Measurements from ENCODE around the gene L3HYPDH. TPM values are rescaled to one million over a fixed set of nuclear protein-coding genes. Genes with fewer than 3 reads are reported as not detected.

The L3HYPDH gene
- total RNA-seq = 62.0 TPM

DNA sequence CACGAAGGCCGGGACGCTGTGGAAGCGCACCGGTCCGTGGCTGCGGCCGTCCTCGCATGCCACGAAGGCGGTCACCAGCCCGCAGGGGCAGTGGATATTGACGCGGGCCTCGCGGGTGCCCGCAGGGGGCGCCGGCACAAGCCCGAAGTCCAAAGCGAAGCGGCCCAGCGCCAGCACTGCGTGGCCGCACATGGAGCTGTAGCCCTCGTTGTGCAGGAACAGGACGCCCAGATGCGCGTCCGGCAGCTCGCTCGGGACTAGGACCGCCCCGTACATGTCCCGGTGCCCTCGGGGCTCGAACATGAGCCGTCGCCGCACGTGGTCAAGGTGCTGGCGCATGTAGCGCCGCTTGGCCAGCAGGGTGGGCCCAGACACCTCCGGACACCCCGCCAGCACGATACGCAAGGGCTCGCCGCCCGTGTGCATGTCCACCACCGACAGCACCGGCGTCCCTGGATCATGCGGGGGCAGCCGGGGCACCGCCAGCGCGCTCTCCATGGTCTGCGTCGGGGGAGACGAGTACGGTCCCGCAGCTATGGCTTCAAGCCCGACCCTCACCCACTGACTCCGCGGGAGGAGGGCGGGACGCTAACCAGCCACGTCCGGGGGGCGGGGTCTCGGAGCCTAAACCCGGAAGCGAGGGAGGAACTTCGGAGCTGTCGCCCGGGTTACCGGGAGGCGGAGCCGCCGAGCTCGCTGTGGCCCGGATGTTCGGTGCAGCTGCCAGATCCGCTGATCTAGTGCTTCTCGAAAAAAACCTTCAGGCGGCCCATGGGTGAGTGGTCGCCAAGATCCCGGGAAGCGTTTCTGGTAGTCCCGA, at the start of gene L3HYPDH, which contains the start of gene JKAMP:
L3HYPDH (minus strand) TSS at position 590 of the 820 bp plus-strand sequence; CDS start at position 498, 92 bp downstream.
JKAMP (plus strand) TSS at position 699 of the 820 bp plus-strand sequence; CDS start at position 772, 73 bp downstream.

DNA sequence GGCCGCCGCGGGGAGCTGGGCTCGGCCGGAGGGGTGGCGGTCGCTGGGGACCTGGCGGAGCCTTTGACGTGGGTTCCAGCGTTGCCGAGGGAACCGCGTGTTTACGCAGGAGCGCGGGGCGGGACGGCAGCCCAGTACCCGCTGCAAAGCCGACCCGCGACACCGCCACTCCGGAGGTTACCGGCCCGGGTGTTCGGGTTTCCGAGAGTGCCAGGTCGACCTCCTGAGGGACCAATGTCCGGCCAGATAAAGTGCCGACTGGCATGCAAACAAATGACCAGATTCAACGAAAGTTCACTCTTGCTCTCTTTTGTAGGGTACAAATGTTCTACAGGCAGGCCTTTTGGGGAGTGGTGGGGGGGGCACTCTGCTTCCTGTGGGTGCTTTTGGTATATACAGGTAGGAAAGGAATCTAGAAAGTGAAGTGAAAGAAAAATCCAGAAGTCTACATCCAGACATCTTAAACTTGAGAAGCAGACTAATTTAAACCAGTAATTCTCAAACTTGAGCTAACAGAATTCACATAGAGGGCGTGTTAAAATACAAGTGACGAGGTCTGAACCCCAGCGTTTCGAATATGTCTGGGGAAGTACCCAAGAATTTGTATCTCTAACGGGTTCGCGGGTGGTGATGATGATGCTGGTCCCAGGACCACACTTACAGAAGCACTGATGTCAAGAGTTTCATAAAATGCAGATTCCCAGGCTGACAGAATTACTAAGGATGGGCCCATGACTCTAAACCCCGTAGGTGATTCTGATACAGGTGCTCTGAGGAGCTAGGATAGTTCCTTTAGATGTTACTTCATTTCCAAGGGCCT, 18.7 kb downstream of the L3HYPDH start, which contains the start of gene GPR135:
GPR135 (minus strand) TSS at position 65 of the 820 bp plus-strand sequence. CDS start 154 bp downstream, outside the sequence.

Other genes starting within 250 kb of the L3HYPDH start
- 19.1 TPM for gene GPR135, start 19.0 kb downstream of the L3HYPDH start, total RNA-seq
- 84.8 TPM for gene JKAMP, start 109 bp upstream of the L3HYPDH start, total RNA-seq
- gene CCDC175, start 92.4 kb upstream of the L3HYPDH start, total RNA-seq = 3.4 TPM